ENCODE measurements around the gene DENND2A. TPM values are rescaled to one million over a fixed set of nuclear protein-coding genes. Genes with fewer than 3 reads are reported as not detected.

The DENND2A gene
- total and polyA plus RNA-seq, 4 donors = 1.2 to 7.4 (median 2.3) TPM

DNA sequence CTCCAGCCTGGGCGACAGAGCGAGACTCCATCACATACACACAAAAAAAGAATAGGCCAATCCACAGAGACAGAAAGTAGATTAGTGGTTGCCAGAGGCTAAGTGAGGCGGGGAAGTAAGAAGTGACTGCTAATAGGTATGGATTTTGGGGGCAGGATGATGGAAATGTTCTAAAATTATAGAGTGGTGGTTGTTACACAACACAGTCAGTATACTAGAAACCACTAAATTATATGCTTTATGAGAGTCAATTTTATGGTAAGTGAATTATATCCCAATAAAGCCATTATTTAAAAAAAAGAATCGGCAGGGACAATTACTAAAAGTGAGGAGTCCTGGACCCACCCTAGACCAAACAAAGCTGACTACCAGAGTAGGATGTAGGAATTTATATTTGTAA, 24.3 kb downstream of the DENND2A start (continued):
- no peak for TF ChIP-seq GABPA (IDR thresholded peaks at IDR 0.05 in 1 of 2, conservative IDR thresholded peaks at IDR 0.05 in 1 of 2)

DNA sequence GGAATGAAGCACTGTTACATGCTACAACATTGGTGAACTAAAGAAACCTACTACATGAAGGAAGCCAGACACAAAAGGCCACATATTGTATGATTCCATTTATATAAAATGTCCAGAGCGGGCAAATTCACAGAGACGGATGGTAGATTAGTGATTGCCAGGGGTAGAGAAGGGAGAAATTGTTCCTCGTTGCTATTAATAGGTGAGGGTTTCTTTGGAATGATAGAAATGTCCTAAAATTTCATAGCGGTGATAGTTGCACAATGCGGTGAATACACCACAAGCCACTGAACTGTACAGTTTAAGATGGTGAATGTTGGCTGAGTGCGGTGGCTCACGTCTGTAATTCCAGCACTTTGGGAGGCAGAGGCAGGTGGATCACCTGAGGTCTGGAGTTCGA, 29.0 kb downstream of the DENND2A start:
- Histone ChIP-seq H3K27me3 (ENCODE audit: control insufficient read depth in 4 of 4, insufficient read depth in 4 of 4, low read length in 3 of 4) (no peaks in the 10 kb centered on the region), H3K36me3 (ENCODE audit: control insufficient read depth in 4 of 4, insufficient read depth in 3 of 4, low read depth in 1 of 4, low read length in 3 of 4) (no peaks in the 10 kb centered on the region), H3K9ac (ENCODE audit: low read depth in 1 of 2, low read length in 2 of 2) (no peak overlapping the region), H3K27ac (ENCODE audit: low read depth in 1 of 2, low read length in 2 of 2) (no peak overlapping the region), H3K9me3 (ENCODE audit: control insufficient read depth in 4 of 4, low read length in 3 of 4) (no peaks in the 10 kb centered on the region), H3K4me3 (ENCODE audit: low read depth in 1 of 3, low read length in 3 of 3) (no peak overlapping the region), H3K4me1 (ENCODE audit: control insufficient read depth in 4 of 4, insufficient read depth in 4 of 4, low read length in 3 of 4) (peaks cover 0 to 5% (median under 1%) of the 10 kb centered on the region in 4 donors)
- no peak for DNase-seq (ENCODE audit: low spot score)
- 91% methylated on average over 8 of the region's 8 CpGs for WGBS
- no peak for TF ChIP-seq FOXA1 (IDR thresholded peaks at IDR 0.05)
- no peak for TF ChIP-seq YY1 (IDR thresholded peaks at IDR 0.05)
- no peak for TF ChIP-seq SP1 (IDR thresholded peaks at IDR 0.05)

- Histone ChIP-seq H3K4me1 (ENCODE audit: control insufficient read depth in 4 of 4, insufficient read depth in 4 of 4, low read length in 3 of 4) (peaks cover 0 to 5% (median under 1%) of the 10 kb centered on the region in 4 donors), H3K9ac (ENCODE audit: low read depth in 1 of 2, low read length in 2 of 2) (no peak overlapping the region), H3K4me3 (ENCODE audit: low read depth in 1 of 3, low read length in 3 of 3) (no peak overlapping the region), H3K36me3 (ENCODE audit: control insufficient read depth in 4 of 4, insufficient read depth in 3 of 4, low read depth in 1 of 4, low read length in 3 of 4) (no peaks in the 10 kb centered on the region), H3K27me3 (ENCODE audit: control insufficient read depth in 4 of 4, insufficient read depth in 4 of 4, low read length in 3 of 4) (no peaks in the 10 kb centered on the region), H3K27ac (ENCODE audit: low read depth in 1 of 2, low read length in 2 of 2) (no peak overlapping the region), H3K9me3 (ENCODE audit: control insufficient read depth in 4 of 4, low read length in 3 of 4) (no peaks in the 10 kb centered on the region)
- DNase-seq (ENCODE audit: low spot score) = no peak
- WGBS = 81% methylated on average over 12 of the region's 12 CpGs
- no peak for TF ChIP-seq JUND (IDR thresholded peaks at IDR 0.05)
- peak; percentile 11 for TF ChIP-seq NR2F2 (IDR thresholded peaks at IDR 0.05)
Observed at GRCh38 chr7:140610204-140611165, 30.1 kb downstream of the DENND2A start.

- H3K4me1 ChIP-seq (ENCODE audit: control insufficient read depth in 4 of 4, insufficient read depth in 4 of 4, low read length in 3 of 4) = peaks cover 0 to 7% (median under 1%) of the 10 kb centered on the region in 4 donors
- no peak overlapping the region for H3K27ac ChIP-seq (ENCODE audit: low read depth in 1 of 2, low read length in 2 of 2)
- no peak for DNase-seq (ENCODE audit: low spot score)
- H3K9me3 ChIP-seq (ENCODE audit: control insufficient read depth in 4 of 4, low read length in 3 of 4) = no peaks in the 10 kb centered on the region
- TF ChIP-seq, protein P1, sequence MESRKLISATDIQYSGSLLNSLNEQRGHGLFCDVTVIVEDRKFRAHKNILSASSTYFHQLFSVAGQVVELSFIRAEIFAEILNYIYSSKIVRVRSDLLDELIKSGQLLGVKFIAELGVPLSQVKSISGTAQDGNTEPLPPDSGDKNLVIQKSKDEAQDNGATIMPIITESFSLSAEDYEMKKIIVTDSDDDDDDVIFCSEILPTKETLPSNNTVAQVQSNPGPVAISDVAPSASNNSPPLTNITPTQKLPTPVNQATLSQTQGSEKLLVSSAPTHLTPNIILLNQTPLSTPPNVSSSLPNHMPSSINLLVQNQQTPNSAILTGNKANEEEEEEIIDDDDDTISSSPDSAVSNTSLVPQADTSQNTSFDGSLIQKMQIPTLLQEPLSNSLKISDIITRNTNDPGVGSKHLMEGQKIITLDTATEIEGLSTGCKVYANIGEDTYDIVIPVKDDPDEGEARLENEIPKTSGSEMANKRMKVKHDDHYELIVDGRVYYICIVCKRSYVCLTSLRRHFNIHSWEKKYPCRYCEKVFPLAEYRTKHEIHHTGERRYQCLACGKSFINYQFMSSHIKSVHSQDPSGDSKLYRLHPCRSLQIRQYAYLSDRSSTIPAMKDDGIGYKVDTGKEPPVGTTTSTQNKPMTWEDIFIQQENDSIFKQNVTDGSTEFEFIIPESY (IDR thresholded peaks at IDR 0.05) = no peak
- TF ChIP-seq TAF1 (conservative IDR thresholded peaks at IDR 0.05) (no peak), RXRA (IDR thresholded peaks at IDR 0.05) (no peak), FOXA2 (IDR thresholded peaks at IDR 0.05) (no peak), JUND (IDR thresholded peaks at IDR 0.05) (no peak)
- no peaks in the 10 kb centered on the region for H3K36me3 ChIP-seq (ENCODE audit: control insufficient read depth in 4 of 4, insufficient read depth in 3 of 4, low read depth in 1 of 4, low read length in 3 of 4)
- no peak overlapping the region for H3K4me3 ChIP-seq (ENCODE audit: low read depth in 1 of 3, low read length in 3 of 3)
- no peak overlapping the region for H3K9ac ChIP-seq (ENCODE audit: low read depth in 1 of 2, low read length in 2 of 2)
- 96% methylated on average over 2 of the region's 2 CpGs for WGBS
- H3K27me3 ChIP-seq (ENCODE audit: control insufficient read depth in 4 of 4, insufficient read depth in 4 of 4, low read length in 3 of 4) = no peaks in the 10 kb centered on the region
Observed at GRCh38 chr7:140609646-140610045, 31.0 kb downstream of the DENND2A start.

All from liver (tissue), 9 donors.